GM08714 (cell line): ENCODE results near the gene SPAAR.

Source experiments
- H3K4me3 ChIP-seq: fragments of 200-500 bp; sonication (Bioruptor generic); 2 replicates; pipeline ENCODE4 v1.5.1; 2014; ENCODE audit warnings: mild to moderate bottlenecking, low read length, inconsistent platforms
- ZNF274 ChIP-seq: IDR thresholded peaks from 2 replicates; pipeline ENCODE4 v1.6.1; 2012; ENCODE audit warnings: mild to moderate bottlenecking, low read depth, low read length

Gene SPAAR

GRCh38 chr9:35940458-35941407 lies 31.4 kb downstream of the SPAAR start:
- no peak overlapping the region for H3K4me3 ChIP-seq
- no peak for TF ChIP-seq ZNF274

- H3K4me3 ChIP-seq = no peak overlapping the region
- no peak for TF ChIP-seq ZNF274
These were observed 33.0 kb downstream of the SPAAR start for GRCh38 chr9:35942286-35942685.

DNA sequence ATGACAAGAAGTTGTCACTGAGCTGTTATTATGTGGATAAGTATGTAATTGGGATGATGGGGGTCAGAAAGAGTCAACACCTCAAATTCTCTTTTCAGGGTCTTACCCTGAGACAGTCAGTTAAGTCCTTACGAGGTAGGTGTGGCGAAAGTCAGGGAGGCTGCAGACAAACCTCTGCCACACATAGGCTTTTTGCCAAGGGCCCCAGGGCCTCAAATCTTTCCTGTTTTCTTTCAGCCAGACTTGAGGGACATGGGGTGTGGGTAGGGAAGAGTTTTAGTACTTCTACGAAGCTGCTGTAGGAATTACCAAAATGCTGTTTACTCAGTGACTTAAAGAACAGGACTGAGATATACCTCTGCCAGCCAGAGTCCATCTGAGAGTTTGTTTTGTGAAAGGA lies 34.9 kb downstream of the SPAAR start:
- no peak for TF ChIP-seq ZNF274
- no peak overlapping the region for H3K4me3 ChIP-seq

GRCh38 chr9:35944841-35945240 lies 35.6 kb downstream of the SPAAR start:
- no peak for TF ChIP-seq ZNF274
- H3K4me3 ChIP-seq = no peak overlapping the region

DNA sequence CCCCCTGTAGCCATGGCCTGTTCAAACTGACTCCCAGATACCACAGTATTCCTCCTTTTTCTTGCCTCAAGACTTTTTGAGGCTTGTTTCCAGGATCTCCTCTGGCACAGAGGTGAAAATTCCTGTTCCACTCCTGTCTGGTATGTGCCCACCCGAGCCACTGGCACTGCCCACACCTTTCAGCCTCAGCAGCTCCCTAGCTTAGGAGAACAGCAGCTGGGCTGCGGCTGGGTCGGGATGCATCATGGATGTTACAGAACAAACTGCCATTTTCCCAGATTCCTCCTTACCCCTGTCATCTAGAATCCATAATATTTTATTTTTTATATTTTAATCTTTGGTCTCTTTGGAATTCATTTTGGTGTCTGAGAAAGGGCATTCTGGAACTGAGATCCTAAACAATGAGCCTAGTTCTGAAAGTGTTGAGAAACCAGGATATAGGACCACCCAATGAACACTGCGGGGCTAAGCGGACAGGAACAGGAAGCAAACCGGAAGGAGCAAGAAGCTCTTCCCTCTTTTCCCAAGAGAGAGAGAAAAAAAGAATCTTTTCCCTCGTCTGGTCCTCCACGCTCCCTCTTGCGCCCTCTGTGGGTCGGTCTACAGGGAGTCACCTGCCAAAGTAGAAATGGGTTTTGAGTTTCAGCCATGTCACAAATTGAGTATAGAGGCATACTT lies 36.2 kb downstream of the SPAAR start:
- H3K4me3 ChIP-seq = no peak overlapping the region

GRCh38 chr9:35948451-35948850 lies 39.2 kb downstream of the SPAAR start:
- H3K4me3 ChIP-seq = no peak overlapping the region
- TF ChIP-seq ZNF274 = no peak

More for the DNA sequence above, 36.2 kb downstream of the SPAAR start:
- TF ChIP-seq ZNF274 = no peak

DNA sequence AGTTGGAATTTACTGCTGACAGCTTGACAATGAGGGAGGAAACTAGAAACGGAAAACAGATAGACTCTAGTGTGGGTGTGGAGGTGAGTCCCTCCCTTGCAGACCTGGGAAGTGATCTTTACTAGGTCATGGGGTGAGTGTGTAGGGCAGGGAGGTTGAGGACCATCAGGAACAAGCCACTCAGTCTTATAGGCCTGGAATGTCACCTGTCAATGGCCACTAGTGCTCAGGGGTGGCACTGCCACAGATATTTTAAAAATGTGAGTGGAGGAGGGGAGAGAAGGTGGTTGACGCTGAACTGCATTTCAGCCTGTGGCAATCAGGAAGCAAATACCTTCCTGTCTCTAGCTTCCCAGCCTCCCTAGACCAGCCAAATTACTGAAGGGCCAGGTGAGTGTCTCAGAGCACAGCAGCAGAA lies 39.6 kb downstream of the SPAAR start:
- no peak for TF ChIP-seq ZNF274
- H3K4me3 ChIP-seq = no peak overlapping the region

GRCh38 chr9:35951736-35952135 lies 42.4 kb downstream of the SPAAR start:
- TF ChIP-seq ZNF274 = no peak
- H3K4me3 ChIP-seq = no peak overlapping the region

DNA sequence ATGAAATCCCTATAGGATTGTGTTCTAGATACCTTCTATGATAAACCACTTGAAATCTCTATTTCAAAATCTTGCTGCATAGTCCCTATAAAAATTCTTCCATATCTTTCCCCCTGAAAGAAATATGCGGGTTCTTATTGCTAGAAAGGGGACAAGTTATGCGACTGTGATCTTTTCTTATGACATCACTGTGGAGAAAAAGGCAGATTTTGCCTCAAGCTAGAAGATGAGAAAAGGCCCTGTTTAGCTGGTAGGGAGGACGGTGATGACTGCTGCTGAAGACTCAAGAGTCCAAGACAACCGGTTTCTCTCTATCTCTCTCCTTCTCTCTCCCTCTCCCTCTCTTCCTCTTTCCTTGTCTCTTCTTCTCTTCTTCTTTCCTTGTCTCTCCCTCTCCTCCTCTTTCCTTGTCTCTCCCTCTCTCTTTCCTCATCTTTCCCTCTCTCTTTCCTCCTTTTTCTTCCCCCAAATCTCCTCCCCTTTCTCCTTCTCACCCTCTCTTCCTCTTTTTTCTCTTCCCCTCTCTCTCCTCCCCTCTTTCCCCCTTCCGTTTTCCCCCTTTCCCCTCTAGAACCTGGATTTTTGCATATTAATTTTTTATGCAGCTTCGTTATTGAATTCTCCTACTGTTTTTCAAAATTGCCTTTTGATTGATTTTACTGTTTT lies 43.4 kb downstream of the SPAAR start:
- TF ChIP-seq ZNF274 = no peak

GRCh38 chr9:35954942-35955546 lies 45.8 kb downstream of the SPAAR start:
- TF ChIP-seq ZNF274 = no peak
- no peak overlapping the region for H3K4me3 ChIP-seq

More for the DNA sequence above, 43.4 kb downstream of the SPAAR start:
- H3K4me3 ChIP-seq = no peak overlapping the region

DNA sequence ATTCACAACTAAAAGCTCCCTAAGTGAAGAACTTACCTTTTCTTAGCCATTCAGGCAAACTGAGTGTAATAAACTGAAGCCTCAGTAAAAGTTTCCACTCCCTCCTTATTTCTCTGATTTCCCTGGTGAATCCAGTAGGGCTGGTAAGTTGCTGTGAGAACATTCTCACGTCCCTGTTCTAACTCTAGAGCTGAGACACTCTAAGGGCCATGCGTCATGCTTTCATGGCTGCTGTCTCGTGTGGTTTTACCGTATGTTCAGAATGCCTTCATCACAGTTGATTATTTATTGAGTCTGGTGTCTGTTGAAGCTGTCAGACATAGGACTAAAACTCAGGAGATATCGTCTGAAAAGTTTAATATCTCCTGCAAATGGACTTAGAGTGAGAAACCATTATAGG lies 47.4 kb downstream of the SPAAR start:
- H3K4me3 ChIP-seq = no peak overlapping the region
- no peak for TF ChIP-seq ZNF274

- no peak within 1 kb of the TSS for H3K4me3 ChIP-seq
- TF ChIP-seq ZNF274 = no peak
These were observed 49.0 kb downstream of the SPAAR start, which contains the start of gene OR2S2 for GRCh38 chr9:35958104-35958837. Gene OR2S2 (minus strand): TSS chr9:35958154. CDS start chr9:35958098, 56 bp downstream.

DNA sequence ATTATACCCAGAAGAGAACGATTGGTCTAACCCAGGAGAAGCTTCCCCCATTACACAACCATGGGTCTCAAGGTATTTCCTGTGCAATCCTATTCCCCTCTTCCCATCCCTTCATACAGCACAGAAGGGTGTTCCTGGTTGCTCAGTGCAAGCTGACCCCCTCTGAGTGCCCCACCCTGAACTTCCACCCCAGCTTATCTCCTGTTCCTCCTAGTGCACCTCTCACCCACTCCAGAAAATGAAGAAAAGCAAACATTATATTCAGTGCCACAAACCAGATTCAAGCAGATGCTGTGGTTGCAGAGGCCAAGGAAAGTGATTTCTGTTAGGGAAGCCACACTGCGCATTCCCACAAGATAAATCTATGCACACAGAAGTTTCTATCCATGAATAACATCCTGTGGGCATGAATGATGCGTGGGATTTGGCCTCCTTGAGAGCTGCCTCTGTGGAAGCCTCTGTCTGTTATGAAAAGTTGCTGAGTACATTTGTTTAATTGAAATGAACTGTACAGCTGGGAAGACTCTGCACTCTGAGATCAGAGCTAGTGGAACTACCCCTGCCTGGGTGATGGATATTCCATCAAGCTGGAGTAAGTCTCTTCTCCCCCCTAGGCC lies 50.9 kb downstream of the SPAAR start:
- no peak for TF ChIP-seq ZNF274
- no peak overlapping the region for H3K4me3 ChIP-seq
